NCI-H460 (cell line): Measurements from ENCODE around the gene PHF5A. TPM values are rescaled to one million over a fixed set of nuclear protein-coding genes. Genes with fewer than 3 reads are reported as not detected.

Experiments
- DNase-seq: peaks from one replicate; pipeline ENCODE4 v3.0.0-alpha.2; 2016; ENCODE audit warnings: low read depth; ENCODE audit errors: extremely low read depth
- polyA plus RNA-seq: library from polyadenylated mRNA; depleted of rRNA; stranded (reverse); fragments of >200 nt; gene quantifications from 2 replicates; pipeline ENCODE4 v1.2.3, GENCODE V29; 2014; cell fraction: nucleus; rRNA removed
- total RNA-seq: library from RNA; depleted of rRNA; stranded (reverse); fragments of >200 nt; shearing (Covaris generic); gene quantifications from 2 replicates; pipeline ENCODE4 v1.2.3, GENCODE V29; 2014; rRNA removed

PHF5A gene, protein sequence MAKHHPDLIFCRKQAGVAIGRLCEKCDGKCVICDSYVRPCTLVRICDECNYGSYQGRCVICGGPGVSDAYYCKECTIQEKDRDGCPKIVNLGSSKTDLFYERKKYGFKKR
- total RNA-seq, result 66.8 and 69.2 TPM in 2 replicates
- polyA plus RNA-seq, result 104 and 139 TPM in 2 replicates

DNA sequence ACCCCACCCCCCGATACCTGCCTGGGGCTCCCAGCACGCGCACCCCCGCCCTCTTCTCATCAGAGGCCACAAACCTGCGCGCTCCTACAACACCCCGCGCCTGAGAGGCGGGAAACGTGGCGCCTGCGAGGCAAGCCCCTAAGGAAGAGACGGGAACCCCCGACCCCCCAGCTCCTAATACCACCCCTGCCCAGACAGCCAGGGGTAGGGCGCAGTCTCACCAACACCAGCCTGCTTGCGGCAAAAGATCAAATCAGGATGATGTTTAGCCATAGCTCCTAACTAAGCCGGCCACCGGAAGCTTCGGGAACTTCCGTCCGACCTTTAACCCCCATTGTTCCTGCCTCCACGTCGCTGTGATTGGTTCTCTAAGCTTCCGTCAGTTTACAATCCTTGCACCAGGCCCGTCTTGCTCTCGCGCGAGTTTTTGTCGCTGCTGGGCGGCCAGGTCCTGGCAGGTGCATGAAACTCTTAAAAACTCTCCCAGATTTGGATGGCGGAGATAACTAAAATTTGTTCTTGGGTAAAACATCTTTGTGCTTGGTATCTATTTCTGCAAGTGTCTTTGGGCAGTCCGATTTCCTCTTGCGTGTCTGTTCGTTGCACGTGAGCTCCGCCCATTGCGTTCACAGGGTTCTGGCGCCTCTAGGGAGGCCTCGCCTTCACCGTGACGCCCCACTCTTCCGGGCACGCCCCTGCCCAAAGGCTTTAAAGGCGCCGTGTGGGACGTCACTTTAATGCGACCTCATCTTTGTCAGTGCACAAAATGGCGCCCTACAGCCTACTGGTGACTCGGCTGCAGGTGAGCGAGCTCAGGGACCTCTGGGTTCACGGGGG lies at the start of gene PHF5A, which contains the start of gene ACO2:
TSS of gene PHF5A (minus strand) at position 312 of the 837 bp plus-strand sequence. CDS start at position 273, 39 bp downstream.
TSS of gene ACO2 (plus strand) at position 737 of the 837 bp plus-strand sequence. CDS start at position 767, 30 bp downstream.
- DNase-seq, result peak; percentile 93

DNA sequence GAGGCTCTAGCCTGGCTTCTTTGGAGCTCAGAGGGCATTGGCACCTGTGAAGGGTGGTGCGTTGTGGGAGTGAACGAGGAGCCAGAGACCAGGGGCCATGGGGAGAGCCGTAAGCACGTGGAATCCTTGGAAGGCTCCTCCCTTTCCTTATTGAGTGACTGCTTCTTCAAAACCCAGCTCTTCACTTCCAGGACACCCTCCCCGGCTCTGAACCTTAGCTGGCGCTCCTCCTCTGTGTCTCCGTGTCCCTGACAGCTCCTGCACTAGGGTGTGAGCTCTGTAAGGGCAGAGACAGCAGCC lies 49.5 kb upstream of the PHF5A start:
- no peak for DNase-seq

DNA sequence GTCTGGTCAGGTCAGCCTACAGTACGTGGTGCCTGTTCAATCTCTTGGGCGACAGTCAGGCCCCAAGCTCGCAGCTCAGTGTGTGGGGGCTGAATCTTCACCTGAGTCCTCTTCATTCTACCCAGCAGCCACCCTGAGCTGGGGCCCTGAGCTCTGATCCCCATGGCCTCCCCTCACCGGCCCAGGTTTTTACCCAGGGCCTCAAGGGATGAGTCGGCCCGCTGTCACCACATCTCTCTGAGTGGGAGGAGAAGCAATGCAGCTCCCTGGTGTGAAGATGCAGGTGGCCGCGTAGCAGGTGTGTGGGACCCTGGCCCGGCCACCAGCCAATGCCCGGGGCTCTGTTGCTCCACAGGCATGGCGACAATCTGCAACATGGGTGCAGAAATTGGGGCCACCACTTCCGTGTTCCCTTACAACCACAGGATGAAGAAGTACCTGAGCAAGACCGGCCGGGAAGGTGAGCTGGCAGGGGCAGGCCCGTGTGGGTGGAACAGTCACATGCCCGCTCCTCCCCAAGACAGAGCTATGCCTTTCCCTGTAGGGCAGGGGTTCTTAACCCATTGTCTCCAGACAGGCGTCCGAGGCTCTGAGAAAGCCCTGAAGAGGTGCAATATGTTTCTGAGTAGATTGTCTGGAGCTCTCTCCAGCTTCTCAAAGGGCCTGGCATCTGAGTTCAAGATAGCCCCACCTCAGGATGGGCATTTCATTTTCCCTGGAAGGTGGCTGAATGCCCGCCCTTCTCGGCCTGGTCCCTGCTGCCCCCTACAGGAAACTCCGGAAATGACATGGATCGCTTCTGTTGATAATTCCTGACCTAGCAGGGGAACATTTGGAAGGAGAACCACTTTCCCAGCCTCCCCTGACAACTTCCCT lies 48.9 kb upstream of the PHF5A start:
- DNase-seq, result peak; percentile 47

DNA sequence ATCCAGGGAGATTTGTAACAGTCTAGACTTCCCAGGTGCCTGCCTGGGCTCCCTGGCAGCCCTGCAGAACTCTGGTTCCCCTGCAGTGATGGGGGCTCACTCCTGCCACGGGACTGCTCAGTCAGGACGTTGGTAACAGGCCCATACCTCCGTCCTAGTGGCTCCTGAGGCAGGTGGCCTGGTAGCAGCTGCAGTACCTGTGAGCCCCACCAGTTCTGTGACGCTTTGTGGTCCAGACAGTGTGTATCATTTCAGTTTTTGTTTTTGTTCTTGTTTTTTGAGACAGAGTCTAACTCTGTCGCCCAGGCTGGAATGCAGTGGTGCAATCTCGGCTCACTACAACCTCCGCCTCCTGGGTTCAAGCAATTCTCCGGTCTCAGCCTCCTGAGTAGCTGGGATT lies 48.0 kb upstream of the PHF5A start:
- no peak for DNase-seq

DNA sequence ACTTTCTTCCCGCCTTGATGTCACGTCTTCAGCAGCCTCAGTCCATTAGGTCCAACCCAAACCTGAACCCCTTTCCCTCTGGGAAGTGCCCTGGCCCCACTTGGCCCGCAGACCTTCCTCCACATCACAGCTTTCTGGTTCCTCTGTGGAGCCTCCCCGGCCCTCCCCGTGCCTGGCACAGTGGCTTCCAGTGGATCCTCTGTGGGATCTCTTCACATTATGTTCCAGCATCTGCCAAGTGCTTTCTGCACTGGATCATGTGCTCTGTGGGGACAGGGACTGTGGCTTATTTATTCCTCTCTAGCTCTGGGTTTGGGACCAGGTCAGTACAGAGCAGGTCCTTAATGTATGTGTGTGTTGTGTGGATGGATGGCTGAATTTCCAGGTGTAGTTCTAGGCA lies 44.9 kb upstream of the PHF5A start:
- DNase-seq, result no peak

DNA sequence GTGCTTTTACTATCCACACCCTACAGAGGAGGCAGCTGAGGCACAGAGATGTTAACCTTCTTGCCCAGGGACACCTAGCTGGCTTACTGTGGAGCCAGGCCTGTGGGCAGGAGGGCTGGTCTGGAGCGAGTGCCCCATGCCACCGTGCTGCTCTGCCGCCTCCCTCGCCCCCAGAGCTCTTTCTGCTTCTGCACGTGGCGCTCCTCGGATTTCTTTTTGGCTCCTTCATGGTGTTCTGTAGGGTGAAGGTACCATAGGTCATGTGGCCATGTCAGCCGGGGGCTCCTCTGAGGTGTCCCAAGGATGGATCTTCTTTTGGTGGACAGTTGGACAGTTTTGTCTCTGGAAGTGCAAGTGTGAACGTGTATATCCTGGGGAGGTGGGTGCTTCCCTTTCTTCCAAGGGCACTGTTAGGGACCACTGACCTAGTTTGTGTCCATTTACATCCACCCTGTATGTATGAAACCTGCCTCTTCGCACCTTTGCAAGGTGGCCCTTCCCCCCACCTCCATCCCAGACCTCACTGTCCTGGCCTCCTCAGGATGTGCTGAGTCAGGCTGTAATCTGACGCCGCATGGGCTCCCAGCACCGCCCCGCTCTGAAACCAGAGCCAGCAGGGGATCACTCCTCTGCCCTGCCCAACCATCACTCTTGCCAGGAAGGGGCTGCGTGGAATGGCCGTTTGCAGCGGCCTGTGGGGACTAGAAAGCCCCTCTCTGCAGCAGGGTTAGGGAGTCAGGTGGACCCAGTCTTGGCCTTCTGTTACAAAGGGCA lies 44.1 kb upstream of the PHF5A start:
- peak; percentile 56 for DNase-seq

DNA sequence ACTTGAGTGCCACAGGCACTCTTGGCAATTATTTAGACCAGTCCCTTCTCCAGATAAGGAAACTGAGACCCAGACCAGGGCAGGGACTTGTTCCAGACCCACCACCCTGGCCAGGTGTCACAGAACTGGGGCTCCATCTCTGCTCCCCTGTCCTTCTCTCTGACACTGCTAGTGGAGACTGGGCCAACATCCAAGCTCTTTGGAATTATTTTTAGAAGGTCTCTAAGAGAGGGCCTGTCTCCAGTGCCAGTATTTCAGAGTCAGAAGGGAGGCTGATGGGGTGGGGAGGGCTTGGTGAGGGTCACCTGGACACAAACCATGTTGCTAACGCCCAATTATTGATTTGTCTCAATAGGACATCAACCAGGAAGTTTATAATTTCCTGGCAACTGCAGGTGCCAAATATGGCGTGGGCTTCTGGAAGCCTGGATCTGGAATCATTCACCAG lies 43.1 kb upstream of the PHF5A start:
- no peak for DNase-seq

DNA sequence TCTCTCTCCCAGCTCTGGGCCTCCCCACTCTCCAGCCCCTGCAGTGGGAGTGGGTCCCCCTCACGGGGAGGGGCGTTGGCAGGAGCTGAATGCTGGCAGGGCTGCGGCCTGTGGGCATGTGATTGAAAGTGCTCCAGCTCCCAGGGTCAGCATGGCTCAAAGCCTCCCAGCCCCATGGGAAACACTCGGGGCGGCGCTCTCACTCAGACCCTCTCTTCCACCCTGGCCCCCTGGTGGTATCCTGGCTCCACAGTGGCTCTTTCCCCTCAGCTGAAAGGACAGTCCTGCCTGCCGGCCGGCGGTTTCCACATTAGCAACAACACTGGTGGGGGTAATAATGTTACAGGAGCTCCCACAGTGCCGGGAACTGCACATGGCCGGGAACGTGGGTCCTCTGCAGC lies 40.3 kb upstream of the PHF5A start:
- no peak for DNase-seq

DNA sequence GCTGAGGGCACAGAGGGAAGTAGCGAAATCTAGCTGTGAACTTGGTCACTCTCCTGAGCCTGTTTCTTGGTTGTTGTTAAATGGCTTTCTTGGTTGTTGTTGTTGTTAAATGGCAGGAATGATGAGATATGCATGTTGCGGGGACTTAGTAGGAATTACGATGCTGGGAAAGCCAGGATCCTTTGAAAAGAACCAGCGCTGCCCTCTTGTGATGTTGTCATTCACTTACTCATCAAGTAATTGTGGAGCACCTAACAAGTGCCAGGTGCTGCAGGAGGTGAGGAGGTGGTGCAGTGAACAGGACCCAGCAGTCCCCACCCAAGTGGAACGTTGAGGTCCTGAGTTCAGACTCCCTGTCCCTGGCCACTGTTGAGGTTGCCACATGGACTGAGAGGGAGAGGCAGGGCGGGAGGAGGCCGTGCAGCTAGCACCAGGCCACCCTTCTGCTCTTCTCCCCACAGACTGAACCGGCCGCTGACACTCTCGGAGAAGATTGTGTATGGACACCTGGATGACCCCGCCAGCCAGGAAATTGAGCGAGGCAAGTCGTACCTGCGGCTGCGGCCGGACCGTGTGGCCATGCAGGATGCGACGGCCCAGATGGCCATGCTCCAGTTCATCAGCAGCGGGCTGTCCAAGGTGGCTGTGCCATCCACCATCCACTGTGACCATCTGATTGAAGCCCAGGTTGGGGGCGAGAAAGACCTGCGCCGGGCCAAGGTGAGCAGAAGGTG lies 39.0 kb upstream of the PHF5A start:
- no peak for DNase-seq

DNA sequence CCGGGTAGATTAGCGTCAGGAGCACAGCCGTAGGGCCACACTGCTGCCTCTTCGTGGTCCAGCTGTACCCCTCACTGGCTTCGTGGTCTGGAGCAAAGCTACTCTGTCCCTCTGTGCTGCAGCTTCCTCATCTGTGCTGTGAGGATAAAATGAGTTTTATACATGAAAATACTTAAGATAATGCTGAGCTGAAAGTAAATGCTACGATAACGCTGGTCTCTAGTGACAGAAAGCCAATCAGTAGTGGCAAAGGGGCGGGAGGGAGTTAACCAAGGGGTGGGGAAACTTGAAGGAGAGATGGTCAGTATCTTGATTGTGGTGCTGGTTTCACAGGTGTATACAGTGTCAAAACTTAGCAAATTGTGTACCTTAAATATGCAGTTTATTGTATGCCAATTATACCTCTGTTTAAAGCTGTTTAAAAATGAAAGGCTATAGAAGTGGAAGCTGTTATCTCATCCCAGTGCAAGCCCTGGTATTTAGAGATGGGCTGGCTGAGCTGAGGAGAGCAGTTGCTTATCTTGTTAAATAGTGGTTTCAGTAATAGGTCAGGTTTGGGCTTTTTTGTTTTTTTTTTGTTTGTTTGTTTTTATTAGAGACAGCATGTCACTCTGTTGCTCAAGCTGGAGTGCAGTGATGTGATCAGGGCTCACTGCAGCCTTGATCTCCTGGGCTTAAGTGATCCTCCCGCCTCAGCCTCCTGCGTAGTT lies 37.2 kb upstream of the PHF5A start:
- no peak for DNase-seq

DNA sequence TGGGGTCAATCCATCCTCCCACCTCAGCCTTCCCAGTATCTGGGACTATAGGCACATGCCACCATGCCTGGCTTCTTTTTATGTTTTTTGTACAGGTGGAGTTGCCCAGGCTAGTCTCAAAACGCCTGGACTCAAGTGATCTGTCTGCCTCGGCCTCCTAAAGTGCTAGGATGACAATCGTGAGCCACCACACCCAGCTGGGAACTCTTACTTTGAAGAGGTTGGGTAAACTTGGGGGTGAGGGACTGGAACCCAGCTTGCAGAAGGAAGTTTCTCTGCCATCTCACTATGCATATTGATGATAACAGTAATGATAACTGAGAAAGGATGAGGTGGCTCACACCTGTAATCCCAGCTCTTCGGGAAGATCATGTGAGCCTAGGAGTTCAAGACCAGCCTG lies 36.3 kb upstream of the PHF5A start:
- DNase-seq, result no peak

DNA sequence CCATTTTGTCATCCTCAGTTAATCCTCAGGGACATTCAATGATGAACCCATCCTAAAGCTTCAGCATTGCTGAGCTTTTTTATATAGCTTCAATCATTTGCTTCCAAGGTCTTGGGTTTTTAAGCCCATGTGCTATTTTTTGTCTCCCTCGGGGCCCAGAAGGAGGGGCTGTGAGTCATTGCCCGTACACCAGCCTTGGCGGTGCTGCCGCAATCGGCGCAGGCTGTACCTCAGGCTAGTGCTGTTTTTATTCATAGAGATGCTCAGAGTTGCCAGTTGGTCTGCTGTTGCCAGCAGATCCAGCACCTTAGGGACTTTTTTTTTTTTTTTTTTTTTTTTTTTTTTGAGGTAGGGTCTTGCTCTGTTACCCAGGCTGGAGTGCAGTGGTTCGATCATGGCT lies 35.9 kb upstream of the PHF5A start:
- DNase-seq, result peak; percentile 17

DNA sequence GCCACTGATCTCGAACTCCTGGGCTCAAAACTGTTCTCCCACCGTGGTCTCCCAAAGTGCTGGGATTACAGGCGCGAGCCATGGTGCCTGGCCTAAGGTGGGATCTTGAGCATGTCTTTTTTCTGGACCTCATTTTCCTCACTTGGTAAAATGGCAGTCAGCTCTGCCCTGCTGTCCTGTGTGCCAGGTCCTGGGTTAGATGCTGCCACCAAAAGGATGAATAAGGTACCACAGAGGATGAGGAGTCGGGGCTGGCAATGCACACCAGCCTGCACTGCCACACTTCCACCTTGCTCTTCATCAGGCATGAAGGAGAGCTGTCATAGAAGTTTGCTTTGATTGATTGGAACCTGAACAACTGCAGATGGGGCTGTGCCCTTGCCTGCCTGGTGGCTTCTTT lies 32.7 kb upstream of the PHF5A start:
- DNase-seq, result peak; percentile 36

DNA sequence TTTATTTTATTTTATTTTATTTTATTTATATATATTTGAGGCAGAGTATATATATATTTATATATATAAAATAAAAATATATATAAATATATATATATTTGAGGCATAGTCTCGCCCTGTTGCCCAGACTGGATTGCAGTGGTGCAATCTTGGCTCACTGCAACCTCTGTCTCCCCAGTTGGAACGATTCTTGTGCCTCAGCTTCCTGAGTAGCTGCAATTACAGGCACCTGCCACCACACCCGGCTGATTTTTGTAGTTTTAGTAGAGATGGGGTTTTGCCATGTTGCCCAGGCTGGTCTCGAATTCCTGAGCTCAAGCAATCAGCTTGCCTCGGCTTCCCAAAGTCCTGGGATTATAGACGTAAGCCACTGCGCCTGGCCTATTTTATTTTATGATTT lies 31.8 kb upstream of the PHF5A start:
- no peak for DNase-seq

DNA sequence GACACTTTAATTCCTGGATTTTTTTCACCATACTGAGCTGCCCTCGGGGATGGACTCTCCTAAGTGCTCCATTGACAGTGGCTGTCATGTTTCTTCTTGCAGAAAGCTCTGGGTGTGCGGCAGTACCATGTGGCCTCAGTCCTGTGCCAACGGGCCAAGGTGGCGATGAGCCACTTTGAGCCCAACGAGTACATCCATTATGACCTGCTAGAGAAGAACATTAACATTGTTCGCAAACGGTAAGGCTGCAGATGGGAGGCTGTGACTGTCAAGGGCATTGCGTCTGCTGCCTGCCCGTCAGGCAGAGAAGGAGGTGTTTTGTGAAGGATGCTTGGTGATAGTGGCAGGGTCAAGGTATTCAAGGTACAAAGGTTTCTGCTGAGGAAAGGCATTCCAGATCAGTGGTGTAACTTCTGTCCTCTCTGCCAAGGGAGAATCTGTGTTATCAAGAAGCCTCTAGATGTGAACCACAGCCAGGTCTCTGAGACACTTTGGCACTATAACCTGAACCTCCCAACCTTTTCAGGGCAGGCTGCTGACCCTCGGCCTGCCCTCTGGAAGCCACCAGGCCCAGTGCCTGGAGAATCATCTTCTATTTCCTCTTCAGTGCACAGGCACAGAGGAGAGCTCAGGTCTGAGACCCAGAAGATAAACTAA lies 31.3 kb upstream of the PHF5A start:
- no peak for DNase-seq

DNA sequence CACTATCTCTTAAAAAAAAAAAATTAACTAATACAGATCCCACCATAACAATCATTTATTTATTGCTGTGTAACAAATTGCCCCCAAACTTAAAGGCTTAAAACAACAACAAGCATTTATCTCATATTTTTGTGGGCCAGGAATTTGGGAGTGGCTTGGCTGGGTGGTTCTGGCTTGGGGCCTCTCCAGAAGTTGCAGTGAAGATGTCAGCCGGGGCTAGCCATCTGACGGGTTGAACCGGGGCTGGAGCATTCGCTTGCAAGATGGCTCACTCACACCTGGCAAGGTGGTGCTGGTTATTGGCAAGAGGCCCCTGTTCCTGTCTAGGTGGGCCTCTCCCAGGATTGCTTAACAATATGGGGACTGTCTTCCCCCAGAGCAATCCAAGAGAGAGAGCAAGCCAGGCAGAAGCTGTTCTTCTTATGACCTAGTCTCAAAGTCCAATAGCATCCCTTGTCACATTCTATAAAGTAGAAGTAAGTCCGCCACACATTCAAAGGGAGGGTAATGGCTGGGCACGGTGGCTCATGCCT lies 29.9 kb upstream of the PHF5A start:
- no peak for DNase-seq

DNA sequence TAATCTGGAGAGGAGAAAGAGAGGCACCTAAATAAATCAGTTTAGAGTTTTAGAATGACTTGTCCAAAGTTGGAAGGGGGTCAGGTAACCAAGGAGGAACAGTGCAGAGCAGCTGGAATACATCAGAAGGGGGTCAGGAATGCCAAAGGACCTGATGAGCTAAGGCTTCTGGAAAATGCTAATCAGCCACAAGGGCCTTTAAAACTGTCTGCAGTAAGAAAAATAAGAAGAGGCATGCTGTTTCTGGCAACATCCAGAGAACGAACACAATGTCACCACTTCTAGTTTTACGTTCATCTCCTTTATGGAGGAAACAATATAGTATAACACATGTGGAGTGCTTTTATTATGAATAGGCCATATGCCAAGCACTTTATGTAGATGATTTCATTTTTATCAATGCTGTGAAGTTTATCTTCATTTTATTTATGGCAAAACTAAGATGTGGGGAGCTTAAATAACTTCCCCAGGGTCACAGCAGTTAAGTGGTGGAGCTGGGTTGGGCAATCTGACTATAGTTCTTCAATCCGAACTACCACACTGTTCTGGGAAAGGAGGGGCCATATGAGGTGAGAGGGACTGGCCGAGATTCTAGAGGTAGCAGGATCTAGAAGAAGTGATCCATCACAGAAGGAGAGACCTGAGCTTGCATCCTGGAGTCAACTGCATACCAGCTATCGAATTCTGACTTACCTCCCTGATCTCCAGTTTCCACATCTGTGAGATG lies 23.0 kb upstream of the PHF5A start:
- DNase-seq, result no peak
